LNCAP (cell line): ENCODE results near the gene SAMD7.

ENCODE experiments used
- TF ChIP-seq, protein P1 (sequence below): fragments of 450-650 bp; IDR thresholded peaks from 2 replicates; pipeline ENCODE4 v1.5.1; 2017; ENCODE audit warnings: mild to moderate bottlenecking

SAMD7 gene

GRCh38 chr3:169939751-169940150, 28.4 kb downstream of the SAMD7 start:
- TF ChIP-seq, protein P1, sequence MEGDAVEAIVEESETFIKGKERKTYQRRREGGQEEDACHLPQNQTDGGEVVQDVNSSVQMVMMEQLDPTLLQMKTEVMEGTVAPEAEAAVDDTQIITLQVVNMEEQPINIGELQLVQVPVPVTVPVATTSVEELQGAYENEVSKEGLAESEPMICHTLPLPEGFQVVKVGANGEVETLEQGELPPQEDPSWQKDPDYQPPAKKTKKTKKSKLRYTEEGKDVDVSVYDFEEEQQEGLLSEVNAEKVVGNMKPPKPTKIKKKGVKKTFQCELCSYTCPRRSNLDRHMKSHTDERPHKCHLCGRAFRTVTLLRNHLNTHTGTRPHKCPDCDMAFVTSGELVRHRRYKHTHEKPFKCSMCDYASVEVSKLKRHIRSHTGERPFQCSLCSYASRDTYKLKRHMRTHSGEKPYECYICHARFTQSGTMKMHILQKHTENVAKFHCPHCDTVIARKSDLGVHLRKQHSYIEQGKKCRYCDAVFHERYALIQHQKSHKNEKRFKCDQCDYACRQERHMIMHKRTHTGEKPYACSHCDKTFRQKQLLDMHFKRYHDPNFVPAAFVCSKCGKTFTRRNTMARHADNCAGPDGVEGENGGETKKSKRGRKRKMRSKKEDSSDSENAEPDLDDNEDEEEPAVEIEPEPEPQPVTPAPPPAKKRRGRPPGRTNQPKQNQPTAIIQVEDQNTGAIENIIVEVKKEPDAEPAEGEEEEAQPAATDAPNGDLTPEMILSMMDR, result no peak

- TF ChIP-seq, protein P1, result no peak
Measured at GRCh38 chr3:169940470-169941181, 29.3 kb downstream of the SAMD7 start.

GRCh38 chr3:169945313-169945712, 33.9 kb downstream of the SAMD7 start:
- TF ChIP-seq, protein P1, result no peak

DNA sequence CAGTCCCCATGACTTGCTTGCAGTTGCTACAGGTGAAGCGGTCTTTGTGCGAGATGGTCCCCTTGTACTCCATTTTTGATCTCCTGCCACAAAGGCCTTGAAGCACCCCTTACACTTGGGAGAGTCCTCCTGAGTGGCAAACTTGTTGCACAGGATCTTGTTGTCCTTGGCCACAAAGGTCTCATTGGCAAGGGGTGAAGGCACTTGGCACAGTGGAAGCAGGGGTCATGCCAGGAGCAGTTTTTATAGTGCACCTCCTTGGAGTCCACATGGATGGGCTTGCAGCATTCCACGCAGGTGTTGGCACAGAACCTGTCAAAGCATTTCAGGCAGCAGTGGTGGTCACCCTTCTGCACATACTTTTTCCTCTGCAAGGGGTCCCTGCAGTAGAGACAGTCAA, 35.0 kb downstream of the SAMD7 start:
- TF ChIP-seq, protein P1, result no peak

GRCh38 chr3:169948559-169949448, 37.4 kb downstream of the SAMD7 start:
- TF ChIP-seq, protein P1, result no peak

DNA sequence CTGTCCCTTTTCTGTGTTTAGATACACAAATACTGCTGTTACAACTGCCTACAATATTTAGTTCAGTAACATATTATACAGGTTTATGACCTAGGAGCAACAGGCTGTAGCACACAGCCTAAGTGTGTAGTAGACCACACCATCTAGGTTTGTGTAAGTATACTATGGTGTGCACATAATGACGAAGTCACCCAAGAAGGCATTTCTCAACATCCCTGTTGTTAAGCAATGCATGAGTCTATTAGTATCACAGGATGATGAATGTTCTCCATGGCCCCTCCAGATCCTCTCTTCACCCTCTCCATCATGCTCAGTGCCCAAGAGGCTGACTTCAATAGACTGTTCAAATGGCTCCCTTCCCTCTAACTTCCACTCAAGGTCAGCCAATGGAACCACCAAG, 40.7 kb downstream of the SAMD7 start:
- TF ChIP-seq, protein P1, result no peak

DNA sequence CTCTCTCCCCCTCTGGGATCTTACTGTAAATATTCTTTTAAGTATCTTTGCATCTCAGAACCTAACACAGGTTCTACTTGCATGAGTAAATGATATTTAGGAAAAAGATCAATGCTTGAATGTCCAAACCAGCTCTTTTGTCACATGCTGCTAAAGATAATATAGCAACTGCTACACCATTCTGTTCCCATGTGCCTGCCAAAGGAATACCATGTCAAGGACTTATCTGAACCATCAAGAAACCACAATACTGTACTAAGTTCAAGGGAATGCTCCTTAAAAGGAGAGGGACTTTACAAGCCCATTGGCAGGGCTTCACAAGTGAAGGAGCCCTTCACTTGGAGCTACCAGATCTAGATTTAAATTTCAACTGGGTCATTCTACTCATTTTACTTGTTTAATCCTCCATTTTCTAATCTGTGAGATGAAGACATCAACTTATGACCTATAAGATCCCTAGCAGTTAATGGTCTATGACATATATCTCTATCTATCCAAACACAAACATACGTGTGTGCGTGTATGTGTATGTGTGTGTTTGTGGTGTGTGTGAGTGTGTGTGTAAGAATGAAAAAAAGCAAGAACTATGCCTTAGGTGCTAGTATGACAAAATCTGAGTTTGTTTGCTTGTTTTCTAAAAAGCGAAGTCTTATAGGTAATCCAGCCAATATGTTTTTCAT, 42.2 kb downstream of the SAMD7 start:
- TF ChIP-seq, protein P1, result no peak
